C4-2B (cell line): Measurements from ENCODE around the gene INPP4A.
A peak's percentile ranks its signal among the peaks of the same experiment; 100 is the strongest.

Experiments used
- CTCF ChIP-seq: fragments of 450-650 bp; conservative IDR thresholded peaks from 2 replicates; pipeline ENCODE4 v1.5.1; 2017; ENCODE audit warnings: mild to moderate bottlenecking
- ZFX ChIP-seq: fragments of 450-650 bp; IDR thresholded peaks from 2 replicates; pipeline ENCODE4 v1.6.1; 2017

- TF ChIP-seq CTCF = peak; percentile 70
- TF ChIP-seq ZFX = no peak
These were observed 157.0 kb downstream of the INPP4A start for GRCh38 chr2:98601532-98602132.
